Stimulated activated CD4-positive, alpha-beta T cell treated with anti-CD3 and anti-CD28 coated beads, Interleukin-4, amount 100 ng/mL, for 24 hours (primary cell): Measurements from ENCODE around the gene NDFIP1.
"Not testable (repeated sequence)": the region's sequence is repeated elsewhere in the genome, so short reads cannot be mapped to it uniquely, and the experiment has no call there.

Experiments
- DNase-seq: peaks from one replicate; pipeline ENCODE4 v3.0.0-alpha.2; 2020

The NDFIP1 gene

DNA sequence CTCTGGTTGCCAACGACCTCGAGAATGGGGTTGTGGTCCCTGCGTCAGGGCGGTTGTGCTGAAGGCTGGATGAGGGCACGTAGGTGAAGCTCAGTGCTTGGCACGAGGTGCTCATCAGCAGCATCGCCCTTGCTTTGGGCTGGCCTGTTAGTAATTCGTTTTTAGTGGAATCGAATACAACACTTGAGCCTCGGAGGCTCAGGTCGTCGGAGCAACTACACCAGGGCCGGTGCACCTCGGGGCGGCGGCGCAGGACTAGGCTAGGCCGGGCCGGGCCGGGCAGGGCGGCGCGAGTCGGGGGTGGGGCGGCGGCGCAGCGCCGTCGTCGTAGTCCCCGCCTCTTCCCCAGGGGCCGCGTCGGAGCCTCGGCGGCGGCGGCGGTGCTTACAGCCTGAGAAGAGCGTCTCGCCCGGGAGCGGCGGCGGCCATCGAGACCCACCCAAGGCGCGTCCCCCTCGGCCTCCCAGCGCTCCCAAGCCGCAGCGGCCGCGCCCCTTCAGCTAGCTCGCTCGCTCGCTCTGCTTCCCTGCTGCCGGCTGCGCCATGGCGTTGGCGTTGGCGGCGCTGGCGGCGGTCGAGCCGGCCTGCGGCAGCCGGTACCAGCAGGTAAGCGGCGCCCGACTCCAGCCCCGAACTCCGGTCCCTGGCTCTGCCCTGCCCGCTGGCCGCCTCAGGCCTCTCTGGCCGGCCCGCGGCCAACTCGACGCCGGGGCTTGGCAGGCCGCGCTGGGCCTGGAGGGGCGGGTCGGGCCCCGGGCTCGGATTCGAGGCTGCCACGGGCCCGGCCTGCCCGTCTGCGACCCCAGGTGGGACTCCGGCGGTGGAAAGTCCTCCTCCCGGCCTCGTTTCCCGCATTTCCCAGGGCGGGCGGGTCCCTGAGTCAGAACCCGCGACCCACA lies at the start of gene NDFIP1:
Gene NDFIP1, plus strand, starts transcription at position 348 of the 899 bp plus-strand sequence. Its CDS starts 196 bp downstream, at position 544.
- peak; percentile 85 for DNase-seq

- no peak for DNase-seq
Measured at GRCh38 chr5:142059304-142059940, 49.2 kb upstream of the NDFIP1 start.

- DNase-seq: no peak
Measured at GRCh38 chr5:142063376-142063775, 45.2 kb upstream of the NDFIP1 start.

DNA sequence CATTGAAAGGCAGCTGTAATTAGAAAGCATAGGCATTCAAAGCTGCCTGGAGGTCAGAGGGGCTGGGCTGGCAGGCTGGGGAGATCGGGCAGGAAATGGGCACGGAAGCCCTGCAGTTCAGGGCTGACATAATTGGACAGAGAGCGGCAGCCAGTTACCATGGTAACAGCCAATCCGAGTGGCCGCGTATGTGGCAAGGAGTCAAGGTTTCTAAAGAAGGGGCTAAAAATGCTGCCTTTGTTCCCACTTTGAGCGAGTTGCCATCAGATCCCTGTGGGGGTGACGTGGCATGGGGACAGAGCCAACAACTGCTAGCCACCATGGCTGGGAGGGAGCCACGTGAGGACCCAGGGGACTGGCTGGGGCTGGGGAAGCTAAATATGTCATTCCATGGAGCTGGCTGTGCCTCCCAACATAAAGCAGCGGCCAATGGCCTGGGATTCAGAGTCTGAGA lies 44.7 kb upstream of the NDFIP1 start:
- peak; percentile 25 for DNase-seq

DNA sequence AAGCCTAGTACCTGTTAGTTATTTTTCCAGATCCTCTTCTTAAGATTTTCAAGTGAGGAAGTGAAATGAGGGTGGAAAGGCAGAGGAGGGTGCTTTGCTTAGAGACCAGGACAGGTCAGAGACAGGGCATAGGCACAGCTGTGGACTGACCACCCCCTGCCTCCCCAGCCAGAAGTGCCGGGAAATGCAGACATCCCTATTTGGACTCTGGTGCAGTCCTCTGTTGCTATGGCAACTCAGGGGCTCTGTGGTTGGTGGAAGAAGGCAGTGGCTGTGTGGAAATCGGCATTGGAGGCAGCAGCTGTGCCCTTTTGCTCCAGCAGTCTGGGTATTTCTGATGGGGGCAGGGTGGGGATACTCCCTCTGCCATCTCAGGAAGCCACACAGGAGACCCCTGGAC lies 43.3 kb upstream of the NDFIP1 start:
- no peak for DNase-seq

GRCh38 chr5:142069606-142070399 lies 38.8 kb upstream of the NDFIP1 start:
- DNase-seq: no peak

DNA sequence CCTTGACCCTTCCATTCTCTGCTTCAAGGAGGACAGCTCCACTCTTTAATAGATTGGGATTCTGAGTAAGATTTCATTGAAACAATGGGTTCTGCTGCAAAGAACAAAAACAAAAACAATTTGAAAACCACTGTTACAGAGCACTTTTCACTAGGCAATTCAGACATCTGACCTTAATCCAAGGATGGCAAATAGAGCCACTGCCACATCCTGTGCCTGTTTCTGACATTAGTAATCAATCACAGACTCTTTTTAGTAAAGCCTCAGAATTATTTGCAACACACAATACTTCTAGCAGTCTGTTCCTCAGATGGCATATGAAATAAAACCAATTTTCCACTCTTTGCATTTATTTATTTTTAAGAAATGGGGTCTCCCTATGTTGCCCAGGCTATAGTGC lies 37.8 kb upstream of the NDFIP1 start:
- DNase-seq: no peak

- DNase-seq: no peak
Measured at GRCh38 chr5:142072488-142072887, 36.1 kb upstream of the NDFIP1 start.

GRCh38 chr5:142073362-142073988 lies 35.1 kb upstream of the NDFIP1 start:
- no peak for DNase-seq

GRCh38 chr5:142074006-142074405 lies 34.6 kb upstream of the NDFIP1 start:
- DNase-seq: no peak

- DNase-seq: no peak
Measured at GRCh38 chr5:142078221-142078620, 30.4 kb upstream of the NDFIP1 start.

DNA sequence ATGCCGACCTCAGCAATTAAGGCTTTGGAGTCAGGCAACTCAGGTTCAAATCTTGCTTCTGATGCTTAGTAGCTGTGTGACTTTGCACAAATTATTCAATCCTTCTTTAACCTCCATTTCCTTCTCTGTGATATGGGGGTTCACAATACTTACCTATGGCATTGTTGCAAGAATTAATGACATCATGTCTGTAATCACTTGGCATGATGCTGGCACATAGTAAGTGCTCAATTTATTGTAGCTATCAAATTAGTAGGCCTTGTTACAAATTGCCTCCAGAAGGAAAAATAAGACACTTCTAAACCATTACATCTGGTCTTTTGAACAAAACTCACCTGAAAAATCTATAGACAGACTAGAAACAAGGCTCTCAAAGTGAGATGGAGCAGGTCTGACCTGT lies 29.9 kb upstream of the NDFIP1 start:
- DNase-seq: no peak

DNA sequence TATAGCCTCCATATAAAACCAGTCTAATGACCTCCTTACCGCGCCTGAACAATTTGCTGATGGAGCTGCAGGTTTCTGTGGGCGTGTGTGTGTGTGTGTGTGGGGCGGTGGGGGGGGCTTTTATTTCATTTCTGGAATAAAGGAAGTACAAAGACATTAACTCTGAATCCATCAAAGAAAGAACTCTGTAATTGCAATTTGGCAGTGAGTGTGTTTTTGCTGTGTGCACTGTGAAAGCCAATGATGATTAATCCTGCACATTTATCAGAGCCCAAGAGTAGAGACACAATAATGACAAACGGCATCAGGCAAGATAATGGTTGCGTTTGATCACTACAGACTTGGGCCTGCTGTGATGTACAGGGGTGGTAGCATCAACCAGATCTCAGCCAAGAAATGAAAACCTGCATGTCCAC lies 29.3 kb upstream of the NDFIP1 start:
- no peak for DNase-seq

DNA sequence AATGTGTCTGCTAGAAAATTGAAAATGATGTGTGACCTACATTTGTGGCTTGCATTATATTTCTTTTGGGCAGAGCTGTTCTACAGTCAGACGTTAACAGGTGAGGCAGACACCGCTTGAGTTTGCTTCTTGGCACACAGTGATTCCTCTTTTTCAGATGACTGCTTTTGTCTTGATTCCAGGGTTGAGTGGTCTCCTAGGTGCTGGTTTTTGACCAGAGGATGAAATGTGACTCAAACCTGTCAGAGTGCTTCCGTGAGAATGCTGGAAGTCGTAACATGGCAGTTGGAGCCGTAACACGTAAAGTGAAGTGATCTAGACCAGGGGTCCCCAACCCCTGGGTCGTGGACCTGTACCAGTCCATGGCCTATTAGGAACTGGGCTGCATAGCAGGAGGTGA lies 28.3 kb upstream of the NDFIP1 start:
- no peak for DNase-seq

DNA sequence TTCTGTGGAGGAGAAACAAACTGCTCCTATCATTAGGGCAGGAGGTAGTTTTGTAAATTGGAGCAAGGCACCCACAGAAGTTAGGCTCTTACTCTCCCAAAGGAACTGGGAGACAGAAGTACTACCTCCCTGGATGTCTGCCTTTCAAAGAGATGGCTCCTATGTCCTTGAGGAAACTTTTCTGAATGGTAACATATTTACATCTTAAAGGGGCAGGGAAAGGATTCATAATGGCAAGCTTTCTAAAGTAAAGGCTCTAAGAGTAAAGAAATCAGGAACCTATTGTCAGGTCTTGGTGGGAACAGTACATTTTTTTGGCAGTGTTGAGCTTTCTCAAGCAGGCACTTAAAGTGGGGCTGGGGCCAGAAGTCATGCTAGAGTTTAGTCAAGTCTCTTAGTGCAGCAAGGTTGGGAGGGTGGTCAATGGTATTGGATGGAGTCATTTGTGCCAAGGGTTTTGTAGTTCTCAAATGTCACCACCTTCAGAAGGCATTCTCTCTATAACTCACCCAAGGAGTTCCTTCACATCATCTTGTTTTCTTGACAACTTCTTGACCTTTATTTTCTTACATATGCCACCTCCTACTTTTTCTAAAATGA lies 26.3 kb upstream of the NDFIP1 start:
- DNase-seq: no peak

DNA sequence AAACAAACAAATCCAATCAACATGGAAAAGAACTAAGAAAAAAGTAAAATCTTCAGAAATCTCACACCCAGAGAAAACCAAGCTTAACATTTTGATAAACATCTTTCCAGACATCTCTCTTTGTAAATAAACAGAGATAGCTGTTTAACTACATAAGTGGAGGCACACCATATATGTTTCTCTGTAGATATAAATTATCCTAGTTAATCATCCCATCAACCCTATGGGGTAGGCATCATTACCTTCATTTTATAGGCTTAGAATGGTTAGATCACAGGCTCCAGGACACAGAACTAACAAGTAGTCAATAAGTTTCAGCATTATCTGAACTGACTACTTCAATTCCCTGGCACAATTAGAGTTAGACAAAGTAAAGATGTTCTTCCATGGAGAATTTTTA lies 22.4 kb upstream of the NDFIP1 start:
- no peak for DNase-seq

- DNase-seq: no peak
Measured at GRCh38 chr5:142086679-142087078, 21.9 kb upstream of the NDFIP1 start.

DNA sequence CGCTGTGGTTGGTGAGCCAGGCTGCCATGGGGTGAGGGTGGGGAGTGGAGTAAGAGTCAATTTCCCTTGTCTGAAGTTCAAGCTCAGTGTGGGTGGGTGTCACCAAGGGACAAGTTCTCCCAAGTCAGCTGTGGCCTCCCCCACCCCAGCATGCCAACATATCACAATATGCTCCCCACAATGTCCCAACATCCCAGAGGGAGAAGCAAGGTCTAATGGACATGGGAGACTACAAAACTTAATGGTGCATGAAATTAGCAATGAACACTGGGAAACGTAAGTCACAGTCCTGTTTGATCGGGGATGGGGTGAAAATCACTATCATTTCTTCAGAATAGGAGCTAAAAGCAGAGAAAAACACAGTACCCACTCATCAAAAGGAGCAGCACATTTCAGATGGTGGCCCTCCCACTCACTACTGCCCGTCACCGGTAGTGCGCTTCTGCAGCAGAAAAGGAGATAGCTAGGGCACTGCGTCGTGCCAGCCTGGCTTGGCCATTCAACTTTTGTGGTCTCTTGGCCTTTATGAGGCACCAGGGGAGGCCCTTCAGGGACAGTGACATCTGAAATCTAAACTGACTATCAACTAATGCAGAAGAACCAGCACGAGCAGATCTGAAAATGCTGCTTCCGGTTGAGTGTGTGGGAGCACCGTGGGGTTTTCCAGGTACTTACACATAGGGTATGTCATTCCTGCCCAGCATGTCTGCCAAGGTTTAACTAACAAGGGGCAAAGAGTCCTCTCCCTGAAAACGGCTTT lies 20.5 kb upstream of the NDFIP1 start:
- peak; percentile 72 for DNase-seq

GRCh38 chr5:142088855-142089479 lies 19.6 kb upstream of the NDFIP1 start:
- not testable (repeated sequence) for DNase-seq

GRCh38 chr5:142091012-142091411 lies 17.6 kb upstream of the NDFIP1 start:
- no peak for DNase-seq

GRCh38 chr5:142091922-142092321 lies 16.7 kb upstream of the NDFIP1 start:
- DNase-seq: no peak
